ENCODE results near the gene ACOX2. TPM values are rescaled to one million over a fixed set of nuclear protein-coding genes. Genes with fewer than 3 reads are reported as not detected.

ACOX2 gene
- total and polyA plus RNA-seq, 2 of the 13 experiments (the other 11 are each of a cell fraction or from before 2014, with no cell fraction given) = 42.6 to 98.5 TPM

- no peak for TF ChIP-seq ZNF318 (CRISPR knock-in tag; IDR thresholded peaks at IDR 0.05)
- TF ChIP-seq SP1 (IDR thresholded peaks at IDR 0.05) = no peak
- TF ChIP-seq SP1 (CRISPR knock-in tag; IDR thresholded peaks at IDR 0.05) = no peak
- TF ChIP-seq ZNF451 (CRISPR knock-in tag; IDR thresholded peaks at IDR 0.05) = no peak
- no peak for TF ChIP-seq ZNF274 (CRISPR knock-in tag; IDR thresholded peaks at IDR 0.05)
- no peak for TF ChIP-seq MIER2 (CRISPR knock-in tag; IDR thresholded peaks at IDR 0.05)
Observed at GRCh38 chr3:58531956-58532355, 5.0 kb downstream of the ACOX2 start (continued).
